UCSD-AML1 (cell line): ENCODE results near the gene OR5K1.

ENCODE experiments used
- DNase-seq: peaks from one replicate; lab custom pipeline; 2025; ENCODE audit not compliant: unreplicated experiment; lab: John Stamatoyannopoulos, UW

The OR5K1 gene

DNA sequence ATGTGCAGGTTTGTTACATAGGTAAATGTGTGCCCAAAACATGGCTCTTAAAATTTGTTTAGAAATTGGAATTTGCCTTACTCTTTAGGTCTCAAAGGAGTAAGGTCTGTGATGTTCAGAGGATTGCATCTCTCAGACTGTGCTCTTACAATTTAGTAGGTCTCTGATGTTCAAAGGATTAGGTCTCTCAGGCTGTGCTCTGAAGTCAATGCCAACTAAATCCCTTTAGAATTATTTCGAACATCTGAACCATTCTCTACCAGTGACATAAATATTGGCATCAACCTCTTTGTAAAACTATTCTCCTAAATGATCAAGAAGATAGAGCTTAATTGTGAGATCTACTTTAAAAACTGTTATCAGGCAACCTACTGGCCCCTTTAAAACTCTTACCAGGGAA lies at the start of gene OR5K1:
TSS of gene OR5K1 (plus strand) at position 301 of the 400 bp plus-strand sequence. CDS start 6,376 bp downstream, outside the sequence.
- DNase-seq = no peak

DNA sequence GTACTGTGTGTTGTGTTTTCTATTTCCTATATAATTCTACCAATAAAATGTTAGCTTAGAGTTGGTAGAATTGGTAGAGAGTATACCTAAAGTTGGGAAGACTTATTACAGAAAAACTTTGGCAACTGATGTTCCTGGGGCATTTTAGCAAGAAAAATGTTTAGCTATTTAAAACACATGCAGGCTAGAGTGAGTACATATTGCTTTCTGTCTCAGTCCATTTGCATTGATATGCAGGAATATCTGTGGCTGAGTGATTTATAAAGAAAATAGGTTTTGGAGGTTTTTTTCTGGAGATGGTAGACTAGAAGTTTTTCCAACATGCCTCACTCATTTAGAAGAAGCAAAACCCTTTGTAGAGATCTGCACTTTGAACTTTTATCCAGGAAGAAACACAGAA lies 30.4 kb upstream of the OR5K1 start:
- DNase-seq = no peak

DNA sequence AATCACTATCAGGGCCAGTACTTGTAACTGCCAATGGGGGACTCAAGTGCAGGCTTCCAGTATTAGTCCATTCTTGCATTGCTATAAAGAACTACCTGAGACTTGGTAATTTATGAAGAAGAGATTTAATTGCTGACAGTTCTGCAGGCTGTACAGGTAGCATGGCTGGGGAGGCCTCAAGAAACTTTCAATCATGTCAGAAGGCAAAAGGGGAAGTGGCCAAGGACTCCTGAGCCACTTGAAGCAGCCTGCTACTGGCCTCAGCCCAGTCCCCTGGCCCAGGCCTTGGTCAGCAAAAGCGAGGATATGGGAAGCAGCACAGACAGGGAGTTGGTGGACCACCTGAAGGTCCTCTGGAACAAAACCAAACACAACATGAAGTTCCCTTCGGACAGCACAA lies 29.2 kb upstream of the OR5K1 start:
- DNase-seq = no peak

DNA sequence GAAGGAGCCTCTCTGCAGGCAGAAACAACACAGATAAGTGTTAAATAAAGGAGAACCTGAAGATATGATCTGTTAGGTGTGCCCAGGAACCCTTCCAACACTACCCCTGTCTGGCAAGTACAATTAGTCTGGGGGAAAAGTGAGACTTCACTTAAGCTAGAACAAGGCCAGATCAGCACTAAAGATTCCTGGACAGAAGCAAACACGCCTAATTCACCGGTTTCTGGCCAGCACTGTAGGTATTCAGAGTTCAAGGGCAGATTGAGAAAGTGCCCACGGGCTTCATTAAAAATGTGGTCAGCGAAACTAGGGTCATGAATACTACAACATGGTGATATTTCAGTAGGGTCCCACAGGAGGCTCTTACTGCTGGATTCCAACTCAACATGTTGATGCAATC lies 28.6 kb upstream of the OR5K1 start:
- no peak for DNase-seq

DNA sequence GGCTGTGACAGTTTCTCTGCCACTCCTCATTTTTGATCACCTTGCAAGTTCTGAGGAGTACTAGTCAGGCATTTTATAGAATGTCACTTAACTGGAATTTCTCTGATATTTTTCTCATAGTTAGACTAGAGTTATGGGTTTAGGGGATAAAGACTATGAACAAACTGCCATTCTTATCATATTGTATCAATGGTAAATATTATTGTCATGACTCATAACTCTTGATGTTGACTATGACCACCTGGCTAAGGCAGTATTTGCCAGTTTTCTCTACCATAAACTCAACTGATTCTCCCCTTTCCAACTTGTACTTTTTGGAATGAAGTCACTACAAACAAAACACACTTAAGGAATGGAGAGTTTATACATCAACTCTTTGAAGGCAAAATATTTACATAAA lies 22.7 kb upstream of the OR5K1 start:
- no peak for DNase-seq

DNA sequence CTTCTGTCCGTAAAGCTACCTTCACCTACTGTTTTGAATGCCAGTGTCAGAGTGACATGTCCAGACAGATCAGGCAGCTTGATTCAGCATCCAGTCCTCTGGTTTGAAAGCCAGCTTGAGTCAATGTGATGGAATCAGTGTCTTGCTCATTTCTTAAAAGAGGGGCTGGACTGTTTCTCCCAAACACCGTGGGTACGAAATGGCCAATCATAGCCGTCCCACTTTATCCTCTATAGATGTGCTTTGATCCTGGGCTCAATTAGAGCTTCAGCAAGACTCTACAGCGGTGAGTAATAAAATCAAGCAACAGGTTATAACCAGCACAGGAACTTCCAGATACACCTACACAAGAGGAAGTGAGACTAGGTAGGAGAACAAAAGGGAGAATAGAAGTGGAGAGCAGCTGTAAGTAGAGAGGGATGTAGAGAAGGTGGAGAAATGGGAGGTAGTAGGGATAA lies 17.0 kb upstream of the OR5K1 start:
- DNase-seq = no peak

DNA sequence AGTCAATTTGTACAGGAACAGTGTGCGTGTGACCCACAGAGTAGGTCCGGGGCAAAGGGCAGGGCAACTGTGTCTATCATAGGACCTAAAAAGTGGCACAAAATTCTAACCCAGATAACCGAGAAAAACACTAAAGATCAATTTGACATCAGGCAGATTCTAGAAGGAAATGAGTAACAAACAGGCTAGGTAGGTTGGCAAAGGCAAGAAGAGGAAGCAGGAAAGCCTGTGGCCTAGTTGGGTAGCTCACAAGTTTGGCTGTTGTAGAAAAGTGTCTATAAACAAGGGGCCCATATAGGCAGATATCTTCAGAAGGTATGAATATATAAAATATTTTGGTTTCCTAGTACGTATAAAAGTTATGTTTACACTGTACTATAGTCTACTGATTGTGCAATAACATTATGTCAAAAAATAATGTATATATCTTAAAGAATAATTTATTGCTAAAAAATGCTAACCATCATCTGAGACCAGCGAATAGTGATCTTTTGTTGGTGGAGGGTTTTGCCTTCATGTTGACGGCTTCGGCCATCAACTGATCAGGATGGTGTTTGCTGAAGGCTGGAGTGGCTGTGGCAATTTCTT lies 13.3 kb upstream of the OR5K1 start:
- DNase-seq = no peak

DNA sequence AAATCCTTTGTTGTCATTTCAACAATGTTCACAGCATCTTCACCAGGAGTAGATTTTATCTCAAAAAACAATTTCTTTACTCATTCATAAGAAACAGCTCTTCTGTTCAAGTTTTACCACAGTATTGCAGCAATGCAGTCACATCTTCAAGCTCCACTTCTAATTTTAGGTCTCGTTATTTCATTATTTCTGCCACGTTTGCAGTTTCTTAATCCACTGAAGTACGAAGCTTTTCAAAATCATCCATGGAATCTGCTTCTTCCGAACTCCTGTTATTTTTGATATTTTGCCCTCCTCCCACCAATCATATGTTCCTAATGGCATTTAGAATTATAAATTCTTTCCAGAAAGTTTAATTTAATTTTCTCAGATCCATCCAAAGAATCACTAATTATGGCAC lies 12.6 kb upstream of the OR5K1 start:
- no peak for DNase-seq

DNA sequence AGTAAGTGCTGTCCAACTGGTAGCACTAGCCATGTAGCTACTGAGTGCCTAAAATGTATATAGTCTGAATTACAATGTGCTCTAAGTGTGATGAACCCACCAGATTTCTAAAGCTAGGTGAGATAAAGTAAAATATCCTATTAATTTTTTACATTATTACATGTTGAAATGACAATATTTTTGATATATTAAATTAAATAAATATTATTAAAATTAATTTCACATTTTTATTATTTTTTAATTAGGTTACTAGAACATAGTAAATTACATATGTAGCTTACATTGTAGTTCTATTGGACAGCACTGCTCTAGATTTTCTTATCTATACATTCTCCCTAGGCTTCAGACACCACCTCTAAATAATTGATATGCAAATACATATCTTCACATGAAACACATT lies 9.2 kb upstream of the OR5K1 start:
- no peak for DNase-seq

DNA sequence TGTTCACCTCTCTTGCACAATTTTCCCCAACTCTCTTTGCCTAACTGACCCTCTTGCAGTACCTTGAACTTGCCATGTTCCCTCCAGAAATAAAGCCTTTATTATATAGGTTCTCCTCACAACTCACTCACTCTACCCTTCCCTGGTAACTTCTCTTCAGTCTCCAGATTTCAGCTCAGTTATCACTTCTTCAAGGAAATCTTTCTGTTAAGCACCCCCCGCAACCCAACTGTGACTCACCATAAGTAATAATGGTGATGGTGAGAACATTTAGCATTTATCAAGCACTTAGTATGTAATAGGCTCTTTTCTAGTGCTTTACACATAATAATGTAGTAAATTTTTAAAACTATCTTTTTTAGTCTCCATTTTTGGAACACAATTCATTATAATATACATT lies 8.1 kb upstream of the OR5K1 start:
- DNase-seq = no peak

DNA sequence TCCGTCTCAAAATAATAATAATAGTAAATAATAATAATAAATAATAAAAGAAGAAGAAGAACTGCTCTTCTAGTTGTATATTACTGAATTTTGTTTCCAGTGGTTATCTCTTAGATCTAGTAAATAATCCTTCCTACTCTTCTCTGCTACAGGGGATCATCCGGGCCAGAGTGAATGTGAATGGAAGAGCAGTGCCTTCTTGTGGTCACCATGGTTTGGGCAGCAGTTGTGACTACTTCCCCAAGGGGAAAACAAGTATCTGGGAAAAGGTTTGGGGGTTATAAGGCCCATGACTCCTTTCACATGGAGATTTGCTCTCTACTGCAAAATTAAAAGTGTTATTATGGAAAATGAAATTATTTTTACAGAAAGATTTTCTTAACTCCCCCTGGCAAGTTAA lies 5.5 kb upstream of the OR5K1 start:
- DNase-seq = no peak

DNA sequence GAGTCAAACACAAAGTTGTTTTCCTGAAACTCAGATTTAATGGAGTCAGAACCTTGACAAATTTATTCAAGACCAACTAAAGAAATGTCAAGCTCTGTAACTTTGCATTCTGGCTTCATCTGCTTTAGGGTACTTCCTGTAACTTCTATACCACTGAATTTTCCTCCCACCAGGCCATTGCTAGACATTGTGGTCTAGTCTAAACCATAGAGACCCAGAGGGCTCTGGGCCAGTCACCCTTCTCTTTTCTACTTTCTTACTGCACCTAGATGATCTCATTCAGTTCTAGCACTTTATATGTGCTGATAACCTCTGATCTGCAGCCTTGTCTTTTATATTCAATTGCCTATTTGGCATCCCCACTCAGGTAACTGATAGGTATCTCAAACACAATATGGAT lies 2.8 kb upstream of the OR5K1 start:
- DNase-seq = no peak

DNA sequence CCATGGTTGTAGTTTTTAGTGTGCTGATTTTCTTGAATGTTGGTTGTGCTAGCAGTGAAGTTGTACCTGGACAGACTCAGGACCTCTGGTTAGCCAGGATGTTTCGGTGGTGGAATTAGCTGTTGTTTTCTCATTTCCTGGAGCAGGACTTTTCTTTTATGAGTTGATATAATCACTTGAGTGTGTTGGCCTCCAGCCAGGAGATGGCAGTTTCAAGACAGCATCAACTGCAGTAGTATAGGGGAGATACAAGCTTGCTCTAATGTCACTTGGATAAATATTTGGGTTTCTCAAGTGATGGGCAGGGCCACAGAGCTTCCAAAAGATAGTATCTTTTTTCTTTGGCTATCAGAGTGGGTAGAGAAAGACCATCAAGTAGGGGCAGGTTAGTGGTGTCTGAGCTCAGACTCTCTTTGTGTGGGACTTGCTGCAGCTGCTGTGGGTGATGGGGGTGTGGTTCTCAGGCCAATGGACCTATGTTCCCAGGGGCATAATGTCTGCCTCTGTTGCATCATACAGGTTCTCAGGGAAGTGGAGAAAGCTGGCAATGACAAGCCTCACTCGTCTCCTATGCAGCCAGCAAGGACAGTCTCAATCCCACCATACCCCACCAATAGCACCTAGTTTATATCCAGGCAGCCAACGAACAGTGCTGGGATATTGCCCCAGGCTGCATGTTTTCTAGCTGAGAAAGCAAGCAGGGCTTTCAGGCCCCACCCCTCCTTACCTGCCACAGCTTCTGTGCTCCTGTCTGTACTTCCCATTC lies 19.9 kb downstream of the OR5K1 start:
- no peak for DNase-seq

DNA sequence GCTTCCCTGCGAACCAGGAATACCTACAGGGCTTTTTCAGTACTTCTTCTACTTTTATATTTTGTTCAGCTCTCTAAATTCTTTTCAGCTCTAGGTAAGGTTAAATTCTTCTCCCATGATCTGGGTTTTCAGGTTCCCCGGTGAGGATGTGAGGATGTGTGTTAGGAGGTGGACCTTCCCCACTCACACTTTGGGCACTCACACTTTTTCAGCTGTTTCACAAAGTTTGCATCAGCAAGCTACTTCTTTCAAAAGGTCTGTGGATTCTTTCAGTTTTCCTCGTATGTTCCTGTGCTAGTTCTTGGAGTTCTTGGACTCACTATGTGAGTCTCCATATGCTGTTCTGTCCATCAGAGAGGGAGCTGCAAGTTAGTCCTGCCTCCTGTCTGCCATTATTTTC lies 20.6 kb downstream of the OR5K1 start:
- no peak for DNase-seq

DNA sequence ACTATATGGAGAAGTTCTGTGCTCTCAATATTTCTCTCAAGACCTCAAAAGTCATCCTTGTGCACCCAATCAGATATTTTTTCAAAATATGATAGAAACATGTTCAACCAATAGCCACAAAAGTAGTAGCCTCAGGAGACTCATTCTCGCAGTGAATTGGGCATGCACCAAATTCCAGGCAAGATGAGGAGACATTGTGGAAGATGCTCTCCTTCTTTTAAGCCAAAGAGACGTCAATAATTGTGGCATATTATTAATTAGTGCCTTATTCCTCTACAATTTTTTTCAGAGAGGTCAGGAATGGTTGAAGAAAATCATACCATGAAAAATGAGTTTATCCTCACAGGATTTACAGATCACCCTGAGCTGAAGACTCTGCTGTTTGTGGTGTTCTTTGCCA lies 34.4 kb downstream of the OR5K1 start, which contains the start of gene OR5K2:
TSS of gene OR5K2 (plus strand) at position 301 of the 400 bp plus-strand sequence. CDS start at position 301, 0 bp downstream.
- DNase-seq = no peak

DNA sequence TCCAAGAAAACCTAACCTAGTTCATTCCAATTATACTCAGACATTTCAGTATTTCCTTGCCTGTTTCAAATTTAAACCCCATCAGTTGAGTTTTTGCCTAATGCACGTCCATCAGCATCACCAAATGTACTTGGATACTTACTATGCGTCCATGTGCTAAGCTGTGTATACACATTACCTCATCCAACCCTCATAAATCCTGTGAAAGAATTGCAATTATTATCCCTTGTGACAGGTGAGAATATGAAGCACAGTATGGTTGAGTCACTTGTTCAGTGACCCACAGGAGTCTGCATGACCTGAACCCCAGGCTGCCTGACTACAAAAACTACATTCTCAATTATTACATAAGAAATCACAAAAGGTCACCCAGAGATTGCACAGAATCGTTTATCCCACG lies 37.0 kb downstream of the OR5K1 start:
- DNase-seq = no peak

DNA sequence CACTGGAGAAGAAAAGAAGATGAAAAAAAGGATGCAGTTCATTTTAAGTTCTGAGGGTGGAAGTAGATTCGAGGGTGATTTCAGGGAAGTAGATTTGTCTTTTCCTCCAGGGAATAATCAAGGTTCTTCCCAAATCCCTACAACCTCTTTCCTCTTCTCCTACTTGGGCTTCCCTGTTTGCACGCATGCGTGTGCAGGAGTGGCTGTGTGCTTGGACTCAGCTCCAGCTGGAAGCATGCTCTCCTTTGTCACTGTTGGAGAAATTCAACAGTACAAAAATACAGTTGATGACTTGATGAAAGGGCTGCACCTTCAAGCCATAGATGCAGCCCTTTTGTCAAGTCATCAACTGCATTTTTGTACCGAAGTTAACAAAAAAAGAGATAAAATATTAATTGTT lies 38.3 kb downstream of the OR5K1 start:
- DNase-seq = no peak

DNA sequence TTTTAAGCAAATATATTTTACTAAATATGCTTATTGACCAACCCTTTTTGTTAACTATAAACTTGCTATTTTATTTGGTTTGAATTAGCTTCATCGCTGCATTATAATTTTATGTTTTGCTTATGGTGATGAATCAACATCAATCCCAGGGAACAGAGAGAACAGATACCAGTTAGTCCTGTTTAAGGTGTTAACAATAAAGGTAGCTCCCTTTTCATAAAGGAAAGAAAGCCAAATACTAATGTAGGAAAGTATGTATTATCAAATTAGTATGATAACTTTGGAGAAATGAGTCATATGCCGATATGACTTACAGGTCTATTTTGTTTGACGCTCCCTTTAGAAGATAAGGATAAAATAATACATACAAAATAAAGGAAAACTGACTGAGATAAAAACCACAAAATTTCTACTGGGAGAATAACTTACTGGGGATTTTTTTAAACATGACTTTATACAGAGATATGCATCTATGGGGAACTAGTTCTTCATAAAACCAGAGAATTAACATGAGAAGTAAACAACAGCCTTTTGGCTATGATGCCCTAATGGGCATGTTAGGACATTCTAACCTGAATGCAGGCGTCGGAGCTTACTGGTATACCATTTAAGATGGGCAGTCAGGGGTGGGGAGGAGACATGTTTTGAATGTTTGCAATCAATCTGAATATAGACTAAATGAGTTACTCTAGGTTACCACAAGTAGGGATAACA lies 39.0 kb downstream of the OR5K1 start:
- no peak for DNase-seq

DNA sequence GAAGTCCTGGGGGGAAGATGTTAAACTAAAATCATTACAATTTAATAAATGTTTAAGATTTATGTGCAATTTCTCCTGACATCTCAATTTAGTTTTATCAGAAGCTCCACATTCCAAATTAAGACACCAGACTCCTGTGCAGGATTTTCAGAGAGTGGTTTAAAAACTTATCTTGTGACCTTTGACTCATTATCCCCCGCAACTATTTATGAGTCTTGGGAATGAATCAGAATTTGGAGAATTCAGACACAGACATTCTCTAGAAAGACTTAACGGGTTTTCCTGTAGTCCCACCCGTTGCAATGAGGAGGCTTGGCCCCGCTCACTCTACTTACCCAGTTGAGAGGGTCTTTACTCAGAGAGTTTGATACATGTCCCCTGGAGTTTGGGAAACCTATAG lies 41.5 kb downstream of the OR5K1 start:
- DNase-seq = no peak

DNA sequence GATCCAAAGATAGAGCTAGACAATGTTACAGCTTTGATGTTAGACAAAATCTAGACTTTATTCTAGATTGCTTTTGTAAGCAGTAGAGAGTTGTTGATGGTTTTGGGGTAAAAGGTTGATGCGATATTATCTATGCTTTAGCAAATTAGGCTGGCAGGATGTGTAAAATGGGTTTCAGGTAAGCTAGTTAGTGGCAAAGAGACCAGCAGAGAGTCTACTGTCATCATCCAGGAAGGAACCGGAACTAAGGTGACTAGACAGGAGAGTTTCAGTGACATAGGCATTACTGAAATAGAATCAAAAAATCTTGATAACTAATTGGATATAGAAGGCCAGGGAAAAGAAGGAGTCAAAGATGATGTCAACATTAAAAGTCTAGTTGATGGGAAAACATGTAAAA lies 45.6 kb downstream of the OR5K1 start:
- no peak for DNase-seq

DNA sequence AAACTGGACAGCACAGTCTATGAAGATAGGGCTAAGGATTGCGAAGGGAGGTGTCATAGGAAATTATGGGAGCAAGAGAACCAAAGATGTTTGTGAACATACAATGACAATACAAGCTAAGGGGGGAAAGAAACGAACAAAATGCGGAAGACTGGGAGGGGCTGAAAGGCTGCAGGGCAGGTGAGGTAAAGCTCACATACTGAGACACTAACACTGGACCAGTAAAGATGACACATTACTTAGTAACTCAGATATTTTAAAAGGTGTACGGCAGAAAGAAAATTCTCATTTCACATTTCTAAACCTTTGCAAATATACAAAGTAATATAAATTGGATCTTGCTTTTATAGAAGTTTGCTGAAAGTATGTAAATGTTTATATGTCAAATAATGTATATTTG lies 49.6 kb downstream of the OR5K1 start:
- DNase-seq = no peak

DNA sequence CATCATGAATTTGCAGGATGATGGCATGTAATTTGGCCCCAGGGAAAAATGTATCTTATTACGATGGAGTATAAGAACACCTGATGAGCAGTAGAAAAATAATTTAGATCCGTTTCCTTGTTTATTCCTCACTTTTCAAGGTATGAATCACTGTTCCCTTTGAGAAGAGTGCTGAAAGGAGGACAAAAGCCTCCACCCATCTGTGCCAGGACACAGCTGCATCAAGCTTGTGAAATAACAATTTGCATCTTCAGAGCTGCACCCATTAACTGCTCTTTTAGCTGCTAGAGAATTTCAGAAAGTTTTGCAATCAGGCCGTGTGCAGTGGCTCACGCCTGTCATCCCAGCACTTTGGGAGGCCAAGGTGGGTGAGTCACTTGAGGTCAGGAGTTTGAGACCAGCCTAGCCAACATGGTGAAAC lies 50.1 kb downstream of the OR5K1 start:
- no peak for DNase-seq
